Keratinocyte (primary cell): ENCODE measurements around the gene F11. TPM values are rescaled to one million over a fixed set of nuclear protein-coding genes. Genes with fewer than 3 reads are reported as not detected.
"Not testable (repeated sequence)": the region's sequence is repeated elsewhere in the genome, so short reads cannot be mapped to it uniquely, and the experiment has no call there.

Source experiments
- DNase-seq: peaks from one replicate; pipeline ENCODE4 v3.0.0-alpha.2; 2011; ENCODE audit warnings: low read depth, missing footprints, low spot score
- FAIRE-seq: peaks from 2 replicates; lab custom pipeline; 2011; peaks lifted over from hg19 to GRCh38; lab: Jason Lieb, UNC
- H2AFZ ChIP-seq: 2 replicates; pipeline ENCODE4 v1.6.0; 2012; ENCODE audit warnings: low read length, control low read depth, inconsistent platforms; ENCODE audit not compliant: control insufficient read depth
- H3K27ac ChIP-seq: 2 replicates; pipeline ENCODE4 v1.5.1; 2011; ENCODE audit warnings: low read length; ENCODE audit not compliant: control insufficient read depth, insufficient read depth
- H3K27me3 ChIP-seq: 3 replicates; pipeline ENCODE4 v1.6.0; 2011; ENCODE audit warnings: low read length; ENCODE audit not compliant: control insufficient read depth, insufficient read depth; ENCODE audit errors: extremely low read depth
- H3K36me3 ChIP-seq, 2 experiments: 2 replicates in 1 of 2; 3 replicates in 1 of 2; pipeline ENCODE4 v1.5.1; 2011; ENCODE audit warnings: low read length in 2 of 2, mild to moderate bottlenecking in 1 of 2; ENCODE audit not compliant: control insufficient read depth in 2 of 2, insufficient read depth in 2 of 2; ENCODE audit errors: extremely low read depth in 1 of 2
- H3K4me1 ChIP-seq: 3 replicates; pipeline ENCODE4 v1.5.1; 2011; ENCODE audit warnings: low read length; ENCODE audit not compliant: control insufficient read depth, insufficient read depth; ENCODE audit errors: extremely low read depth
- H3K4me2 ChIP-seq: 3 replicates; pipeline ENCODE4 v1.6.0; 2011; ENCODE audit warnings: low read depth, low read length; ENCODE audit not compliant: control insufficient read depth, insufficient read depth; ENCODE audit errors: extremely low read depth
- H3K4me3 ChIP-seq, 3 experiments: fragments of 200-600 bp in 1 of 3; sonication (generic) in 1 of 3; 2 replicates in 2 of 3; 3 replicates in 1 of 3; pipeline ENCODE4 v1.5.1; 2011 to 2016; ENCODE audit warnings: low read length in 3 of 3, mild to moderate bottlenecking in 3 of 3, control low read depth in 2 of 3, inconsistent platforms in 1 of 3, low read depth in 1 of 3, mixed read lengths in 1 of 3, mixed run types in 1 of 3, moderate library complexity in 1 of 3; ENCODE audit not compliant: control insufficient read depth in 2 of 3, insufficient read depth in 2 of 3; ENCODE audit errors: extremely low read depth in 1 of 3
- H3K79me2 ChIP-seq: 2 replicates; pipeline ENCODE4 v1.6.0; 2012; ENCODE audit warnings: low read length; ENCODE audit not compliant: control insufficient read depth, insufficient read depth
- H3K9ac ChIP-seq: 3 replicates; pipeline ENCODE4 v1.6.0; 2011; ENCODE audit warnings: low read length; ENCODE audit not compliant: control insufficient read depth, insufficient read depth; ENCODE audit errors: extremely low read depth
- H3K9me1 ChIP-seq: 3 replicates; pipeline ENCODE4 v1.6.0; 2011; ENCODE audit warnings: low read length; ENCODE audit not compliant: control insufficient read depth, insufficient read depth; ENCODE audit errors: extremely low read depth
- H3K9me3 ChIP-seq: 2 replicates; pipeline ENCODE4 v1.5.1; 2012; ENCODE audit warnings: low read depth, low read length; ENCODE audit not compliant: control insufficient read depth
- H4K20me1 ChIP-seq: 3 replicates; pipeline ENCODE4 v1.6.0; 2011; ENCODE audit warnings: low read length; ENCODE audit not compliant: control insufficient read depth, insufficient read depth; ENCODE audit errors: extremely low read depth
- CTCF ChIP-seq, 3 experiments: IDR thresholded peaks in 1 of 3; conservative IDR thresholded peaks in 1 of 3; optimal IDR thresholded peaks in 1 of 3; 2 replicates in 2 of 3; 3 replicates in 1 of 3; pipeline versions ENCODE3 to v1.5.1; 2011; ENCODE audit warnings: low read length in 3 of 3, mild to moderate bottlenecking in 3 of 3, moderate library complexity in 2 of 3, control low read depth in 1 of 3, inconsistent platforms in 1 of 3; ENCODE audit not compliant: insufficient read depth in 2 of 3; ENCODE audit errors: extremely low read depth in 1 of 3
- EZH2 ChIP-seq: IDR thresholded peaks from one replicate; pipeline ENCODE4 v1.6.1; 2012; ENCODE audit warnings: inconsistent platforms, mild to moderate bottlenecking, low read length, moderate library complexity
- dilution Hi-C: fragments of 300-500 bp; cut with MboI; formaldehyde crosslinking; loops from one replicate; pipeline ENCODE4 v1.7.0; 2020; ENCODE audit warnings: low sequenced_read_pairs; ENCODE audit not compliant: extremely low pct_ligation_motif_present
- polyA plus RNA-seq, 5 experiments: library from polyadenylated mRNA; depleted of rRNA in 3 of 5; stranded (reverse) in 3 of 5; stranded (forward) in 1 of 5; unstranded in 1 of 5; fragments of >200 nt; gene quantifications; 1 replicate in 1 of 5; 2 replicates in 3 of 5; 3 replicates in 1 of 5; pipeline versions ENCODE4 v1.2.1 to v1.2.3, GENCODE V29; 2011 to 2012; ENCODE audit warnings: missing spikeins in 2 of 5, low read depth in 1 of 5, low replicate concordance in 1 of 5

F11 gene
- polyA plus RNA-seq, 1 donor (not counting 4 experiments of a cell fraction or from before 2014, with no cell fraction given): not detected

- Histone ChIP-seq H3K4me1 (no peaks in the 10 kb centered on the region), H2AFZ (no peak overlapping the region), H3K9me3 (no peaks in the 10 kb centered on the region), H3K4me2 (no peak overlapping the region), H3K79me2 (no peaks in the 10 kb centered on the region), H3K9me1 (no peaks in the 10 kb centered on the region), H3K36me3 (no peaks in the 10 kb centered on the region), H3K4me3 (no peak overlapping the region), H3K9ac (no peak overlapping the region), H3K27ac (no peak overlapping the region), H4K20me1 (no peaks in the 10 kb centered on the region), H3K27me3 (no peaks in the 10 kb centered on the region)
- no peak for FAIRE-seq
- no peak for DNase-seq
- dilution Hi-C loops: no loop called here
- no peak for TF ChIP-seq EZH2
- TF ChIP-seq CTCF (optimal IDR thresholded peaks at IDR 0.05 in 1 of 3, IDR thresholded peaks at IDR 0.05 in 1 of 3, conservative IDR thresholded peaks at IDR 0.05 in 1 of 3; ENCODE audit: extremely low read depth in 1 of 3, insufficient read depth in 2 of 3, low read length in 3 of 3): no peak
Measured at GRCh38 chr4:186272699-186273391, 6.9 kb downstream of the F11 start.

GRCh38 chr4:186273392-186273789 is 7.4 kb downstream of the F11 start:
- not testable (repeated sequence) for FAIRE-seq, H4K20me1 ChIP-seq

GRCh38 chr4:186283311-186283710 is 17.3 kb downstream of the F11 start:
- Histone ChIP-seq H3K9me1 (no peaks in the 10 kb centered on the region), H4K20me1 (no peaks in the 10 kb centered on the region), H3K9me3 (no peaks in the 10 kb centered on the region), H3K36me3 (no peaks in the 10 kb centered on the region), H3K4me3 (no peak overlapping the region), H3K4me1 (no peaks in the 10 kb centered on the region), H3K79me2 (no peaks in the 10 kb centered on the region), H3K27me3 (no peaks in the 10 kb centered on the region), H2AFZ (no peak overlapping the region), H3K4me2 (no peak overlapping the region), H3K9ac (no peak overlapping the region), H3K27ac (no peak overlapping the region)
- no peak for DNase-seq
- FAIRE-seq: no peak
- dilution Hi-C loops: no loop called here
- TF ChIP-seq EZH2 (no peak), CTCF (optimal IDR thresholded peaks at IDR 0.05 in 1 of 3, IDR thresholded peaks at IDR 0.05 in 1 of 3, conservative IDR thresholded peaks at IDR 0.05 in 1 of 3; ENCODE audit: extremely low read depth in 1 of 3, insufficient read depth in 2 of 3, low read length in 3 of 3) (no peak)

More at GRCh38 chr4:186273392-186273789, 7.4 kb downstream of the F11 start:
- dilution Hi-C loops, H3K27ac ChIP-seq, H2AFZ ChIP-seq, H3K4me1 ChIP-seq, H3K9ac ChIP-seq, H3K36me3 ChIP-seq, DNase-seq, H3K27me3 ChIP-seq, H3K4me2 ChIP-seq, H3K79me2 ChIP-seq, H3K9me1 ChIP-seq, H3K9me3 ChIP-seq, H3K4me3 ChIP-seq: not testable (repeated sequence)
